Measurements from ENCODE around the gene KY.

Gene KY, protein sequence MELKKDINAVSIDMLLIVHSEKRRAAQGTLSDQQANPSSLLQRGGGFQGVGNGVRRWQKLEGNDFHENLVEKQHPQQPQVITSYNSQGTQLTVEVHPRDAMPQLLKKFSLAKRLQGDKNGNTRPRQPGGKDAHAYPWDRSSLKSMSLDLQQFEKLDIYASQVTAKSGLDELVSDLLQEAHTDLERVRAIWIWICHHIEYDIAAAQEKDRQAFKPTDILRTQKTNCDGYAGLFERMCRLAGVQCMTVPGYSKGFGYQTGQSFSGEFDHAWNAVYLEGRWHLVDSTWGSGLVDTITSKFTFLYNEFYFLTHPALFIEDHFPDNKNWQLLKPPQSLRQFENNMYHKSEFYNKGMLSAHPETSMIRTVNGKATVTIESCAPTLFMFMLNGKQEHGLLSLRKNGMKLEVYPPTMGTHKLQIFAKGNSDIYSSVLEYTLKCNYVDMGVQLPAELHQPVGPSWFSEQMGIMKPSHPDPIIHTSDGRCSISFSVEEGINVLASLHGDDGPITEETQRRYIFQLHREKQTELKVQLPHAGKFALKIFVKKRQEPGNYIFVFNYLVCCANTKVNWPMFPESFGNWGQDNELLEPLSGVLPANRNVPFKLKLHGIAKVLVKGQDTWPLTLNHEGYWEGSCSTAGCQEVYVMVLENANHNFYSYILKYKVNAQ

DNA sequence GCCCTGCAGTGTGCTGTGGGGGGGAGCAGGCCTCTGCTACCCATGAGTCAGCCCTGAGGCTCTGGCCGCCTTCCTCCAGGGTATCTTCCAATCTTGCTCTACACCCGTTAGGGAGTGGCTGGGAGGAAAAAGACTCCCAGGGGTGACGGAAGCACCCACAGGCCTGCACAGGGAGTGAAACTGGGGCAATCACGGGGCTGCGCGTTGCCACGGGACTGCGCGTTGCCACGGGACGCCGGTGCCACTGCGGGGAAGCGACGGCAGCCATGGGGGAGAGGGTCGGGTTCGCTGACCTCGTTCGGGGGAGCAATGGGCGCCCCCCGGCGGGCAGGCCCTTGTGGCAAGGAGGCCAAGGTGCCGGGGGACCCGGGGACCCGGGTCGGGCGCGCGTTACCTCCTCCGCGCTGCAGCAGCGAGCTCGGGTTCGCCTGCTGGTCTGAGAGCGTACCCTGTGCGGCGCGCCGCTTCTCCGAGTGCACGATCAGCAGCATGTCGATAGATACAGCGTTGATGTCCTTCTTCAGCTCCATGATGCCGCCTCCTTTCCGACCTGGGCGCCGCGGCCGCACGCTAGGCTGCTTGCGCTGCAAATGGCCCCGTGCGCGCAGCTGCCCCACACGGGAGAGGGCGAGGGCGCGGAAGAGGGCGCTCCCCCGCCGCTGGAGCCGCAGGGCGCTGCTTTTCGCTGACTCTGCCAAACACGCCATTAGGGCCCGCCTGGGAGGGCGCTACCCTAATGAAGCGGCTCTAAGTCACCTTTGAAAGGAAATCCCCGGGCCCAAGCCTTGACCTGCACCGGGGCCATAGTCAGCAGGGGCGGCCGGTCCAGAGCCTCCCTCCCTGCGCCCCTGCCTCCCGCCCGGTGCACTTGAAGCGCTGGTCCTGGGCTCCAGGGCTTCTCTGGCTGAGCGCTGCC lies at the start of gene KY:
KY (minus strand) TSS at position 592 of the 916 bp plus-strand sequence; CDS start at position 530, 62 bp downstream.
- ATAC-seq: no peak

DNA sequence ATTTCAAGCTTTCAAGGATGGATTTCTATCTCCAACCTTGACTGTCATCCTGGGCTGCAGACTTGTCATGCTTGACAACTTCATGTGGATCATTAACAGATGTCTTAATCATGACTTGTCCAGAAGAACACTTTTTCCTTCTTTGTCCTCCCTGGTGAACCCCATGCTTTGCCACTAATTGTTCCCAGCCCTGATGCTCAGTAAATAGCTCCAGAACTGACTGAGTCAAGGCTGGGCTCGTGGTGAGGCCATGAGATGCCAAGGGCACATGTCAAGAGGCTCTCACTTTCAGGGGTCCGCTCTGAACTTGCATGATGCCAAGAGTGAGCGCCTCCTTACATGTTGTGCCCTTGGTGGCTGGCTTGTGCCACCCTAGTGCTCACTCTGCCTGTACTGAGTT lies 48.9 kb upstream of the KY start:
- ATAC-seq: no peak

DNA sequence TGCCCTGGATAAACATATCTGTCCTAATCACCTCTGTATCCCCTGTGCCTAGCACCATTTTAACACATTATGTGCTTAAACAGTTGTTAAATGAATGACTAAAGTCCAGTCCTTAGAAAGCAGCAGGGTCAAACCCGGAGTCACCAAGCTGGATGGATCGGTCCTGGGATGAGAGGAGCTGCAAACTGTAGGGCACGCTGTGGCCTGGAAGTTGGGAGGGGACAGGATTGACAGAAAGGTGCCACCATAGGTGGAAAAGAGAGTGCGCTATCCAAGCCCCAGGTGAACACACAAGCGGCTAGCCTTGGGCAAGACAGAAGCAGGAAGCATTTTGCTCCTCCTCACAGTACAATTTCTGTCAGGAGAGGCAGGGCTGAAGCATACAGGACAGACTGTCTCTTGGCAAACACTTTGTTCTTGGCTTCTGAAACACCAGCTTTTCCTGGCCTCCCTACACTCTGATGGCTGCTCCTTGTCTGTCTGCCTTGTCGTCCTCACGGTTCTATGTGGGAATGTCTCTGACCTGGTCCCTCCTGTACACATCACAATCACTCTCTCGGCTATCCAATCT lies 48.4 kb upstream of the KY start:
- no peak for ATAC-seq

DNA sequence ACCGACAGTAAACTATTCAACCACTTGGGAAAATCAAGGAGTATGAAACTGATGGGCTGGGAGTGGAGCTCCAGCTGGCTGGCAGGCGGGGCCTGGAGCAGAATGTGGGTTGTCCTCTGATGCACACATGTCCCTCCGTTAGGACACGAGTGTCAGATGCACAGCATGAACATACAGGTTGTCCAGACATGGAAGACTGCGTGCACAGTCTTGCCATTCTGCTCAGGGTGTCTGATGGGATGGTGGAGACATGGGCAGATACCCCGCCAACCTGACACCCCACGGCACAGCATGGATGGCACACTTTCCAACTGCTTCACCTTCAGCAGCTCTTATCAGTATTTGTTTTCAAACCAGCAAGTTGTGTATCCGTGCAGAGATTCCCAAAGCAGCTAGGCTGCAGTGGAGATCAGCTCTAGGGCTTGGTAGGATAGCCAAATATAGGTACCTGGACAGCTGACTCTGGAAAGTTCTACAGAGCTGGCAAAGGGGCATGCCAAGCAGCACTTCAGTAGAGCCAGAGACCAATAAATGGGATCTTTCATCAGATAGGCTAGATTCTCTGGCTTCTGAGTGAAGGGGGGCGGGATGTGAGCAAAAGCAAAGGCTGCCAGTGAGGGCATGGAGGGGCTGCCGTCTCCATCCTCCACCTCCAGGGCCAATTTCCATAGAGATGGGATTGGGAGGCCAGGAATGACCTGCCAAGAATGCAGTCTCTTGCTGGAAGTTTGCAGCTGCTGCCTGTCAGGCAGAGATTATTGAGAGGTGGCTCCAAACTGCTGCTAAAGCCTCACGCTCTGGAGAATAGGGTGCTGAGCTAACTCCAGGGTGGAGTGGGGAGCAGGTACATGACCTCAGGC lies 47.2 kb upstream of the KY start:
- no peak for ATAC-seq

DNA sequence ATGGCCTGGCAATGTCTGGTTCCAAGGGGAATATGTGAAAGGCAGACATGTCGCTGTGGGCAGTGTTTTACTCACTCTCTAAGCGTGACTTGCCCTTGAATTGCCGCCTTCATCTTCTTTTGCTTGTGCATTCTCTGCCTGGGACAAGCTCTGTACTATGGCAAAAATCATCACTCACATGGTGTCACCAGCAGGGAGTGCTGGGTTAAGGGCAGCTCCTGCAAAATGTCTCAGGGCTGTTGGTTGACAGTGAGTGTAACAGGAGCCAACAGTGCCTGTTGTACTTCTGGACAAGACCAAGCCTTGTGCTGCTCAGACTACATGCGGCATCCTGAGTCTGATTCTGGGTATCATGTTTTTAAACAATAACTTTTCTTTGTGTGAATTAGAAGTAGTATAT lies 45.3 kb upstream of the KY start:
- ATAC-seq: no peak

DNA sequence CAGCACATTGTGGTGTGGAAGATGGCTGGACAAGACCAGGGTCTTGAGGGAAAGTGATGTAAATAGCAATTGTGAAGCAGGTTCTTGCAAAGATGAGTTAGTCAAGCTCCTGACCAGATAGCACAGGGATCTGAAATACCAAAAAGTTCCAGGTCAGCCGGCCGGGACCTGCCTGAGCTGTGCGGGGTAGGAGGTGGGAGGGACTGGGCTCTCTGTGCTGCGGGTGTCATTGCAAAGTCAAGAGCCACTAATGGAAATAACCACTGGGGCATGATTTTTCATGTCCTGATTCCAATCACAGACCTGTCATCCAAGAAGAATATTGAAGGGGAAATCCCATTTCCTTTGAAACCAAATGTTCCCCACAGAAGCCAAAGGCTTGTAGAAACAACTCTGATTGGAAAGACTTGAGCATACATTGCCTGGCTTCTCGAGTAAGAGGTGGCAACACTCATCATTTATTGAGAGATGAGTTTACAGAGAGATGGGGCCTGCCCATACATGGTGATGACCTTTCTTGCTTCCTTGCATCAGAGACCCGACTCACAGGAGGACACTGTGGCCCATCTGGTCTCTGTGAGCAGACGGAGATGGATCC lies 44.2 kb upstream of the KY start:
- ATAC-seq: no peak

DNA sequence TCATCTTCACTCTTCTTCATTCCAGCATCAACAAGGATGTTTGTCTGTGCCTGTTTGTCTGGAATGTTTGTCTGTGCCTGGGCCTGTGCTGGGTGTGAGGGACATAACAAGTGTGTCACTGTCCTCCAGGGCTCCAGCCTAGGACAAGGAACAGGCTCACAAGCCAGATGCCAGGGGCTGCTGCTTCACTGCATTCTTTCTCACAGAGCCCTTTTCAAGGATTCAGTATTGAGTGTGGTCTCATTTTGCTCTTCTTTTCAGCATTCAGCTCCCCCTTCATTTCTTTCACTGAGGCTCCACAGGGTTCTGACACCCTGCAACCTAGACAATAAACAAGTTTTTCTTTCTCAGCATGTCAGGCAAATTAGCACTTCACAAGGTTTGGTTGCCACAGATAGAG lies 43.6 kb upstream of the KY start:
- ATAC-seq: no peak

DNA sequence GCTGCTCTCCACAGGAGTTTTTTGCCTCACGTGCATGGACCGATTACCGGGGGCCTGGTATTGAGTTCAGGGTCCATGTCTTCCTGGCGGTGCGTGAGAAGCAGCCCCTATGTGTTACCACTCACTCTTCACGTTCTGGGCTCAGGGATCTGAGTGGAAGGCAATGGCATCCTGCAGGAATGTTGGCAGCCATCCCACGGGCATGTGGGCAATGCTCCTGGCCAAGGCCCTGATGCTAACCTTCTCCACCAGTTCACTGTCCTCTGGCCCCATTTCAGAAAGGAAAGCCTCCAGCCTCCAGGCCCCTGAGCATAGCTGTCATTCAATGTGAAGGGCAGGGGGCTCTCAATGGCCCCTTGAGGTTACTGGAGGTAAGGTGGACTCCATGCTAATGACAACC lies 43.0 kb upstream of the KY start:
- ATAC-seq: no peak

DNA sequence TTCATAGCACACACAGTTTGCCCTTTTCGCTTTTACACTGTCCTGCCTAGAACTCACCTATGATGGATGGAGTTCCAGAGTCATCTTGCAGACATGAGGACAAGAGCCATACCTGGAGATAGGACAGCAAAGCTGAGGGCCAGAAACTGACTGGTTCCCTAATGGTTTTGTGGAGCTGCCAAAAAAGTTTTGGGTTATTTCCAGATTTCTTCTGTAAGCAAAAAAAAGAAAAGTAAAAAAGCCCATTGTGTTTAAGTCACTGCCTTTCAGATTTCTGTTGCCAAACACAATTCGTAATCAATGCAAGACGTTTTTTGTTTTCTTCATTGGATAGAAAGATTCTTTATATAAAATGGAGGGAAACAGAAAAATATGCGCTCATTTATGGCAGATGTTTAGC lies 42.4 kb upstream of the KY start:
- ATAC-seq: no peak

DNA sequence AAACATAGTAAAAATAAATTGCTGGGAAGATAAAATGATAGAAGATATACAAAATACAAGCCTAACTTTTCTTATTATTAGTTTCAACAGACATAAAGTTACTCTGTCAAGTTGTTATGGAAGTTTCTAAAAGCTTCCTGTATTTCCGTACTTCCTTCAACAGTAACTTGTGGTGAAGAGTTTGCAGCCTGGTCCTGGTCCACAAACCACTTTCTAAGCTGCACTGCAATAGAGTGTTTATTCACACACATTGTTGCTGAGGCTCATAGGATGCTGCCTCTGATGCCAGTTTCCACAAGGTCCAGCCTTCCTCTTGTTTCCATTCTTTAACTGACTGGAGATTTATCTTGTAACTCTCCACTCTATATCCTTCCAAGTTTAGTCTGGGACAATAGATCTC lies 39.4 kb upstream of the KY start:
- ATAC-seq: no peak

DNA sequence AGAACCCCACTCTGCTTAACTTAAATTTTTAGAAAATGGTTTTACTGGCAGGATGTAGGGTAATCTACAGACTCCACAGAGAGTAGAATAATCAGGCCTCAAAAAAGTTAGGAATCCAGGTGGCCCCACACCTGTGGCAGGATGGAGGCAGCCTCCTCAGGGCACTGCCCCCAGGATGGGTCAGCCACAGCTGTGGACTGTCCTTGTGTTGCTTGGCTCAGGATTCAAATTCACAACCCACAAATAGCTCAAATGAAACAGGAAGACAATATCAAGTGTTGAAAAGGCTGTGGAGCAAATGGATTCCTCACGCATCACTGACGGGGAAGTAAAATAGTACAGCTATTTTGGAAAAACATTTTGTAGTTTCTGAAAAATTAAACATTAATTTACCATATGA lies 36.8 kb upstream of the KY start:
- ATAC-seq: no peak

DNA sequence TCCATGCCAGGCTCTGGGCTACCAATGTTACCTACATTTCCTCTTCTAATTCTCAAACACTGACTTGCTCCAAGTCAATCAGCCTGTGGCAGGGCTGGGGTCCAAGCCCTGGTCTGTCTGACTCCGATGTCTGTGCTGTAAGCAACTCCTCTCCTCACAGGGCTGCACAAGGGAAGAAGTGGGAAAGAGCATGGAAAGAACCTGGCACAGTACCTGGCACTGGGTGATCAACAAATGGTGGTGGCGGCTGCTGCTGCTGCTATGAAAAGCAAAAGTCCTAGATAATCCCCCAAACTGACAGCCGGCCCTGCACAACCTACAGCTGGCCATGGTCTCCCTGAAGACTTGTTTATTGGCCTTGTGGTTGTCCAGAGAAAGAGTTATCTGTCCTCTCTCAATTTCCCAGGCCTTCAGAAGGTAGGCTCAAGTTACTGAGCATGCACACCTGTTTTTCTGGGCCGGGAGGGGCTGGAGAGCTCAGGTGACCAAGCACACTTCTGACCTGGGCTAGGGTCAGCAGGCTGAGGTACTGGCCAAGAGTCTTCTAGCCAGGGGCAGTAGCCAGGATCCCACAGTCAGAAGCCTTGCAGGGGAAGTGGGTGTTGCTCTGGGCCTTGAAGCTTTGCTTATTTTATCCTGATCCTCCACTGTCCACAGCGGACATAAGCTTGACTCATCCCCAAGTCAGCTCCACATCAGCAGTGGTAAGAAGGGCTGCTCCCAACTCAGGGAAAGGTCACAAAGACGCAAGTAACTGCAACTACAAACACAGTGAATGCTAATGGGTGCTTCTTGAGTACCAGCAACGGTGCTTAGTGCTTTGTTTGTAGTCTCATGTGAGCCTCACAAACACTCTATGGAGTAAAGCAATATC lies 35.3 kb upstream of the KY start:
- ATAC-seq: no peak

DNA sequence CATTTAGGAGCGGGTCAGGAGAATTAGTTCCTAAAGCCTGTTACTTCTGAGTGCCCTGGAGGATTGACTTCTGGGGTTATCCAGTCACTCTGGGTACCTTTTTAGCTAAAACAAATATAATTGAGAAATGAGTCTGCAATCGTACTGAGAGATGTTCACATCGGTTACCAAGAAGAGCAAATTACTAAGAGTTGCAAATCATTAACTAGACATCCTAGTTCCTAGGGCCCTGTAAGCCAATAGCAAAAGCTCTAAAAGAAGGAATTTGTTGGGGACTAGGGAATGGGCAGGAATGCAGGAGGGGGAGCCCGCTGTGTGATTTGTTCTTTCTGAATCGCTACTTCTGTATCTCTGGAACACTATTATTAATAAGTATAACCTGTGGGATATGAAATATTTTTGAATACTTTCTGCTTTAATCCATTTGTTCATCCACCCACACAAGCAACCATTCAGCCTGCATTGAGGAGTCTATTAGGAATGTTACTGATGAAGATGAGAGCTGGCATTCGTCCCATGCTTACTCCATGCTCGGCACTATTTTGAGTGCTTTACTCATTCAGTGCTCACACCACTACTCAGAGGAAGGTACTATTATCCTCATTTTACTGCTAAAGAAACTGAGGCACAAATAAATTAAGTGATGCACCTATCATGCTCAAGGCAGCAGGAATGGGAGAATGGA lies 31.5 kb upstream of the KY start:
- no peak for ATAC-seq

DNA sequence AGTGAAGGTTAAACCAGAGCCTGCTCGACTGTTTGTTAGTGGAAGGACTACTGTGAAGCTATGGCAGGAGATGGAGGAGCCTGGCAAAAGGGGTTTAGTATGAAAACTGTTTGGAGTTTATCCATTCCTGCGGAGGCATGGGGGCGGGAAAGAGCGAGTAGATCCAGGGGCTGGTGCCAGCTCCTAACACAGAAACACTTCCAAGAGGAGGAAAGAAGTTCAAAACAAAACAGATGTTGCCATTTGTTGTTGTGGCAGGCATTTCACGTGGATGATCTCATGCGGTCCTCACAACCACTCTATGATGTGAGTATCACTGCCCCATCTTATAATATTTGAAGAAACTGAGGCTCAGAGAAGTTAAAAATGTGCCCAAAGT lies 30.7 kb upstream of the KY start:
- no peak for ATAC-seq

DNA sequence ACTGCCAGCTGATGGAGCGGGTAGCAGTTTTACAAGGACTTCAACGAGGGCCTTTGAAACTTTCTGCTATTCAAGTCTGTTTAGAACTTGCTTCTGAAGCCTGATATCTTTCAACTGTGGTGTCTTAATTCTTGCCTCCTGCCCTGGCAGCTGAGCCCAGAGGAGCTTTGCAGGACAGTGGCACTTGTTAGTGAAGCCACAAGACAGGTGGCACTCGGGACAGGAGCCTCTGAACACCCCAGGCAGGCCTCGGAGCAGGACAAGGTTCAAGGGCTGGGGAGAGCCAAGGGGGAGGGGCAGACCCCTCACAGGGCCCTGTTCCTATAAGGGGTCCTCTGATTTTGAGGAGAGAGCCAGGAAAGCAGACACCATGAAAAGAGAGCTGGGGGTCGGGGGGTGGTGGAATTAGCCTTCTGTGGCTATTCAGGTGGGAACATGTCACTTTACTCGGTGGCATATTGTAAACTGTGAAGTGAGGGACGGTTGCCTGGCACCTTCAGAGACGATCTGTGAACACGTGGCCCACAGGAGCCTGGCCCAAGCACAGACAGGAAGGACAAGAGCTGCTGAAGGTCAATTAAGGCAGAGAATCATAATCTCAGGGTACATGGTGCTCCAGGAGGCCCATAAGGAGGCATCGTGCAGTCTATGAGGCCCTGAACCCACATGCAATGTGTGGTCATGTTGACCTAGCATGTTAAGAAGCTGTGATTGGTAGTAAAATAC lies 30.1 kb upstream of the KY start:
- ATAC-seq: no peak

DNA sequence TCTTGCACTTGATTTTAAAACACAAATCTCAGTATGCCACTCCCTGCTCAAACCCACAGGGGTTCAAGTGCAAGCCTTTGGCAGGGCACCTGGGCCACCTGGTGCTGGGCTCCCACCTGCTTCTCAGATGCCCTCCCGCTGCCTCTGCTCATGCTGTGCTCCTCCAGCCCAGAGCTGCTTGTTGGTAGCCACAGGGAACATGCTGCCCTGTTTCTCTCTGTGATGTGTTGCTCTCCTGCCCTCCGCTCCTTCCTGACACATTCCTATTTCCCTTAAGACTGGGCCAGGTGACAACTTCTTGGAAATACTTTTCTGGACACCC lies 27.1 kb upstream of the KY start:
- ATAC-seq: no peak

DNA sequence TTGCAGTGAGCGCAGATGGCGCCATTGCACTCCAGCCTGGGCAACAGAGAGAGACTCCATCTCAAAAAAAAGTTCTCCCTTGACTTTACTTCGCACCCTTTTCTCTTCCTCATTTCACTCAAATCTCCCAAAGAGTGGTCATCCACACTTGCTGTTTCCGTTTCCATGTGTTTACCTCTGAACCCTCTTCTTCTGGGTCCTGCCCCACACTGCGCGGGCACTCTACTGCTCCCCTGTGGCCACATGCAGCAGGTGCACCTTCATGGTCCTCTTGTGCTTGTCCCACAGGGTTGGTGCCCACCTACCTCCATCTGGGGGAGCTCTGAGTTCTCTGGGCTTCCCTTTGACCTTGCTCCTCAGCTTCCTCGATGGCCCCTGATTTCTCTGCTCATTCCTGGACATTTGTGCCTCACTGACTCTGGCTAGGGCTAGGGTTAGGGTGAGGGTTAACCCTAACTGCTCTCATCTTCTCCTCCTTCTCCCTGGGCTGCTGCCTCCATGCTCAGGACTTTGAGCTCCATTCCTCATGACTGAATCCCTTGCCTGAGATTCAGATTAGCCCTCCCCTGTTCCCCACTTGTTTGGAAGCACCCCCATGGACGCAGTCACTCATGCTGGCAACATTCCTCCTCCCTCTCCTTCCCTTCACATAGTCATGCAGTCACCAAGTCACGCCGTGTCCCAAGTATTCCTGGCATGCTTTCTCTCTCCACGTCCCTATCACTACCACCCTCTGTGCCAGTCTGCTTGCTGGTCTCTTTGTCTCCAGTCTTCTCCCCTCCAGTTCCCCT lies 26.6 kb upstream of the KY start:
- ATAC-seq: no peak

DNA sequence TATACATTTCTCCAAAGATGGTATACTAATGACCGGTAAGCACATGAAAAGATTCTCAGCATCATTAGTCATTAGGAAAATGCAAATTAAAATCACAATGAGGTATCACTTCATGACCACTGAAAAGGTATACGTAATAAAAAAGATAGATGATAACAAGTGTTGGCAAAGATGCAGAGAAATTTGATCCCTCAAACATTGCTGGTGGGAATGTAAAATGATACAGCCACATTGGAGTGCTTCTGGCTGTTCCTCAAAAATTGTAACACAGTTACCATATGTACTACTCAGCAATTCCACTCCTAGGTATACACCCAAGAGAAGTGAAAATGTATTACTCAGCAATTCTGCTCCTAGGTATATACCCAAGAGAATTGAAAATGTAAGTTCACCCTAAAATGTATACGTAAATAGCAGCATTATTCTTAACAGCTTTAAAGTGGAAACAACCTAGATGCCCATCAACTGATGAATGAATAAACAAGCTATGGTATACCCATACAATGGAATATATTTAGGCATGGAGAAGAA lies 25.0 kb upstream of the KY start:
- ATAC-seq: no peak
